Neural progenitor cell (in vitro differentiated cells): Measurements from ENCODE around the gene LBX2. TPM values are rescaled to one million over a fixed set of nuclear protein-coding genes. Genes with fewer than 3 reads are reported as not detected.
A peak's percentile ranks its signal among the peaks of the same experiment; 100 is the strongest.

Experiments
- DNase-seq: peaks from one replicate; pipeline ENCODE4 v3.0.0-alpha.2; 2016; ENCODE audit warnings: low spot score
- H2AFZ ChIP-seq: fragments of 200-600 bp; sonication (generic); replicated peaks from 2 replicates; pipeline ENCODE4 v1.6.1; 2016; ENCODE audit warnings: antibody characterized with exemption
- H3F3A ChIP-seq: fragments of 200-600 bp; sonication (generic); 2 replicates; pipeline ENCODE4 v1.6.1; 2016; ENCODE audit warnings: antibody characterized with exemption, low read depth
- H3K27ac ChIP-seq: fragments of 200-600 bp; sonication (generic); 2 replicates; pipeline ENCODE4 v1.5.1; 2016; ENCODE audit warnings: mild to moderate bottlenecking
- H3K27me3 ChIP-seq: fragments of 200-600 bp; sonication (generic); 2 replicates; pipeline ENCODE4 v1.6.1; 2016; ENCODE audit warnings: mild to moderate bottlenecking, moderate library complexity
- H3K36me3 ChIP-seq: fragments of 200-600 bp; sonication (generic); 2 replicates; pipeline ENCODE4 v1.5.1; 2016
- H3K4me1 ChIP-seq: fragments of 200-600 bp; sonication (generic); 2 replicates; pipeline ENCODE4 v1.6.1; 2016; ENCODE audit warnings: mixed run types
- H3K4me2 ChIP-seq: fragments of 200-600 bp; sonication (generic); 2 replicates; pipeline ENCODE4 v1.6.1; 2016
- H3K4me3 ChIP-seq: fragments of 200-600 bp; sonication (generic); 2 replicates; pipeline ENCODE4 v1.5.1; 2016
- H3K79me2 ChIP-seq: fragments of 200-600 bp; sonication (generic); 2 replicates; pipeline ENCODE4 v1.6.1; 2016; ENCODE audit warnings: low read depth
- H3K9ac ChIP-seq: fragments of 200-600 bp; sonication (generic); 2 replicates; pipeline ENCODE4 v1.6.1; 2016
- H3K9me3 ChIP-seq: fragments of 200-600 bp; sonication (generic); 2 replicates; pipeline ENCODE4 v1.5.1; 2016; ENCODE audit warnings: low read depth
- H4K20me1 ChIP-seq: fragments of 200-600 bp; sonication (generic); 2 replicates; pipeline ENCODE4 v1.6.1; 2016; ENCODE audit warnings: low read depth
- H3K27ac Mint-ChIP-seq: 3 replicates; pipeline ENCODE4 v1.8.0; 2021; ENCODE audit warnings: mixed read lengths
- H3K27me3 Mint-ChIP-seq: 2 replicates; pipeline ENCODE4 v1.8.0; 2022; ENCODE audit warnings: low read depth, mild to moderate bottlenecking, inconsistent platforms, moderate library complexity, mixed read lengths; ENCODE audit not compliant: insufficient read depth
- H3K36me3 Mint-ChIP-seq: 3 replicates; pipeline ENCODE4 v1.8.0; 2021; ENCODE audit warnings: mixed read lengths
- H3K4me1 Mint-ChIP-seq: 3 replicates; pipeline ENCODE4 v1.8.0; 2021; ENCODE audit warnings: mixed read lengths
- H3K4me3 Mint-ChIP-seq: 3 replicates; pipeline ENCODE4 v1.8.0; 2021; ENCODE audit warnings: mild to moderate bottlenecking, moderate library complexity, mixed read lengths
- H3K9me3 Mint-ChIP-seq: 3 replicates; pipeline ENCODE4 v1.8.0; 2020; ENCODE audit warnings: mixed read lengths
- EZH2 ChIP-seq: fragments of 200-600 bp; sonication (generic); IDR thresholded peaks from 2 replicates; pipeline ENCODE4 v1.6.1; 2017; ENCODE audit warnings: antibody characterized with exemption, mild to moderate bottlenecking, moderate library complexity
- EZH2phosphoT487 ChIP-seq: fragments of 200-600 bp; sonication (generic); IDR thresholded peaks from 2 replicates; pipeline ENCODE4 v1.6.1; 2017; ENCODE audit warnings: antibody characterized with exemption
- total RNA-seq: library from RNA; depleted of rRNA; stranded (reverse); fragments of >200 nt; gene quantifications from 2 replicates; pipeline ENCODE4 v1.2.3, GENCODE V29; 2015; ENCODE audit warnings: low replicate concordance
- TF ChIP-seq, protein P1 (sequence below): fragments of 200-600 bp; sonication (generic); IDR thresholded peaks from 2 replicates; pipeline ENCODE4 v1.5.1; 2017; ENCODE audit warnings: antibody characterized with exemption, mild to moderate bottlenecking

LBX2 gene
- total RNA-seq, 1 donor from 2014 or later = not detected

DNA sequence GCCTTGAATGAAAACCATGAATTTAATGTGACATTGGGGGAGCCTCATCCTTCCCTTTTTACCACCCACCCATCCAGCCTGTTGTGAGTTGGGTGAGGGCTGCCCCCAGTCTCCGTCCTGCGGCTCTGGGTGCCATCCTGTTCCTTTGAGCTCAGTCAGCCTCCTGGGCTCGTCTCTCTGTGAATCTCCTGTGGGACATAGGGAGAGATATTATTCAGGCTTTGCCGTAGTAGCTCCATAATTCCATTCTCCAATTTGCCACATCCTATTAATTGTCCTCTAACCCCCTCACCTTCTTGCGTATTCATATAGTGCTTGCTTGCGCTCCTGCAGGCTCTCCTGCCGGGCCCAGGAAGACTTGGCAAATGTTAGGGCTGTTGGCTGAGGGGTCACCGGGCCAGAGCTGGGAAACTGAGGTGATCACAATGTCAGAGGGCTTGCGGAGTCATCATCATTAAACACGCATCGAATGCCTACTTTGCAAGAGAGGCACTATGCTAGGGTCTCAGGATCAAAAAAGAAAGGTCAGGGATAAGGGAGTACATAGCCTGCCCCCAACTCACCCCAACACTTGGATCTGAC lies 27.3 kb upstream of the LBX2 start:
- H3K79me2 ChIP-seq = peaks cover 35% of the 10 kb centered on the region
- no peak overlapping the region for H2AFZ ChIP-seq
- no peak overlapping the region for H3K4me2 ChIP-seq
- no peak overlapping the region for H3K27ac ChIP-seq
- Mint-ChIP-seq H3K4me3 (peak overlapping the region; percentile 96), H3K27ac (no peak overlapping the region), H3K9me3 (no peaks in the 10 kb centered on the region), H3K36me3 (peaks cover 16% of the 10 kb centered on the region), H3K4me1 (peaks cover 26% of the 10 kb centered on the region), H3K27me3 (peaks cover 8% of the 10 kb centered on the region)
- peaks cover 12% of the 10 kb centered on the region for H3K27me3 ChIP-seq
- peaks cover 16% of the 10 kb centered on the region for H3K4me1 ChIP-seq
- no peak overlapping the region for H3K9ac ChIP-seq
- TF ChIP-seq EZH2 = no peak
- no peak for TF ChIP-seq EZH2phosphoT487
- TF ChIP-seq, protein P1, sequence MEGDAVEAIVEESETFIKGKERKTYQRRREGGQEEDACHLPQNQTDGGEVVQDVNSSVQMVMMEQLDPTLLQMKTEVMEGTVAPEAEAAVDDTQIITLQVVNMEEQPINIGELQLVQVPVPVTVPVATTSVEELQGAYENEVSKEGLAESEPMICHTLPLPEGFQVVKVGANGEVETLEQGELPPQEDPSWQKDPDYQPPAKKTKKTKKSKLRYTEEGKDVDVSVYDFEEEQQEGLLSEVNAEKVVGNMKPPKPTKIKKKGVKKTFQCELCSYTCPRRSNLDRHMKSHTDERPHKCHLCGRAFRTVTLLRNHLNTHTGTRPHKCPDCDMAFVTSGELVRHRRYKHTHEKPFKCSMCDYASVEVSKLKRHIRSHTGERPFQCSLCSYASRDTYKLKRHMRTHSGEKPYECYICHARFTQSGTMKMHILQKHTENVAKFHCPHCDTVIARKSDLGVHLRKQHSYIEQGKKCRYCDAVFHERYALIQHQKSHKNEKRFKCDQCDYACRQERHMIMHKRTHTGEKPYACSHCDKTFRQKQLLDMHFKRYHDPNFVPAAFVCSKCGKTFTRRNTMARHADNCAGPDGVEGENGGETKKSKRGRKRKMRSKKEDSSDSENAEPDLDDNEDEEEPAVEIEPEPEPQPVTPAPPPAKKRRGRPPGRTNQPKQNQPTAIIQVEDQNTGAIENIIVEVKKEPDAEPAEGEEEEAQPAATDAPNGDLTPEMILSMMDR = no peak
- no peak overlapping the region for H3K4me3 ChIP-seq
- no peaks in the 10 kb centered on the region for H3K36me3 ChIP-seq
- no peaks in the 10 kb centered on the region for H3K9me3 ChIP-seq
- peaks cover 5% of the 10 kb centered on the region for H3F3A ChIP-seq
- DNase-seq = no peak
- no peaks in the 10 kb centered on the region for H4K20me1 ChIP-seq

DNA sequence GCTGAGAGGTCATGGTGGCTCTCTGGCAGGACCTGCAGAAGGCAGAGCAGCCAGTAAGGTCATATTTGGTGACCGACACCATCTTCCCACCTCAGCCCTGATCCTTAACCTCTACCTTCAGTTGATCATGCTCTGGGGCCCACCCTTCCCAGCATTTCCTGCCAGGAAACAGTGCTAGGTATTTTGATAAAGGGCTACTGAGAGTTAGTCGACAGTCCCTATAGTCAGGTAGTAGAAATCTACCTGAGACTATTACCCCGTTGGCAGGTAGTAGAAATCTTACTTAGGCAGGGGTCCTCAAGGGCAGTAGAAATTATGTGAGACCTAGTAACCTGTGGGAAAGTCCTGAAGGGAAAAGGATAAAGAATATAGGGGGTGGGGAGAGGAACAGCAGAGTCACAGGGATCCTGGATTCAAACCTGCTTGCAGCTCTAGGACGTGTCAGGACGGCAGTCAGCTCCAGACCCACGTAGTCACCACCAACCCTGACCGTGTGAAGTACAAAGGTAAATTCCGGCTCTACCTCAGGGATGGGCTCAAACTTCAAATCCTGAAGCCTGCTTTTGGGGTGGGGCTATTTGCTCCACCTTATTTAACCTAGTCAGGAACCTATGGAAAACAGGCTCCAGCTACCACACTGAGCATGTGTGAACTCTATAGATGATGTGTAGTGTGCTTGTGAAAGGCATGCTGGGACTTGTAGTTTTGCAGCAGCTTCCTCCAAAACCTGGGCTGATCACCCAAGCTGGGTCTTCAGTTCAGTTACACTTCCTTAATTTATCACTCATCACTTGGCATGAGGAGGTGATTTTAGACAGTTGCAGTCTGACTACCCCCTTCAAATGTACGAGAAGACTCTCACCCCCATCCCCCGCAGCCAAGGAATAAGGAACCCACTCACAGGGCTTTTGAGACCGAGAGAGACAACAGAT lies 26.6 kb upstream of the LBX2 start, which contains the start of gene DQX1:
Gene DQX1, minus strand, starts transcription at position 515 of the 932 bp plus-strand sequence. Its CDS starts 502 bp downstream, at position 13.
- H3K4me3 Mint-ChIP-seq = peak within 1 kb of the TSS; percentile 96
- no peak within 1 kb of the TSS for H3K4me2 ChIP-seq
- H3K36me3 Mint-ChIP-seq = peaks cover 16% of the 10 kb centered on the region
- no peaks in the 10 kb centered on the region for H4K20me1 ChIP-seq
- no peak within 1 kb of the TSS for H3K27ac ChIP-seq
- H3K27me3 ChIP-seq = peaks cover 19% of the 10 kb centered on the region
- peak; percentile 44 for DNase-seq
- H3K9me3 Mint-ChIP-seq = no peaks in the 10 kb centered on the region
- H2AFZ ChIP-seq = no peak within 1 kb of the TSS
- H3K27me3 Mint-ChIP-seq = peaks cover 12% of the 10 kb centered on the region
- peaks cover 20% of the 10 kb centered on the region for H3K4me1 Mint-ChIP-seq
- peaks cover 12% of the 10 kb centered on the region for H3K4me1 ChIP-seq
- TF ChIP-seq, protein P1 = no peak
- TF ChIP-seq EZH2phosphoT487 (no peak), EZH2 (no peak)
- H3F3A ChIP-seq = no peaks in the 10 kb centered on the region
- H3K79me2 ChIP-seq = peaks cover 28% of the 10 kb centered on the region
- H3K4me3 ChIP-seq = no peak within 1 kb of the TSS
- no peak within 1 kb of the TSS for H3K9ac ChIP-seq
- H3K9me3 ChIP-seq = no peaks in the 10 kb centered on the region
- H3K27ac Mint-ChIP-seq = no peak within 1 kb of the TSS
- no peaks in the 10 kb centered on the region for H3K36me3 ChIP-seq

DNA sequence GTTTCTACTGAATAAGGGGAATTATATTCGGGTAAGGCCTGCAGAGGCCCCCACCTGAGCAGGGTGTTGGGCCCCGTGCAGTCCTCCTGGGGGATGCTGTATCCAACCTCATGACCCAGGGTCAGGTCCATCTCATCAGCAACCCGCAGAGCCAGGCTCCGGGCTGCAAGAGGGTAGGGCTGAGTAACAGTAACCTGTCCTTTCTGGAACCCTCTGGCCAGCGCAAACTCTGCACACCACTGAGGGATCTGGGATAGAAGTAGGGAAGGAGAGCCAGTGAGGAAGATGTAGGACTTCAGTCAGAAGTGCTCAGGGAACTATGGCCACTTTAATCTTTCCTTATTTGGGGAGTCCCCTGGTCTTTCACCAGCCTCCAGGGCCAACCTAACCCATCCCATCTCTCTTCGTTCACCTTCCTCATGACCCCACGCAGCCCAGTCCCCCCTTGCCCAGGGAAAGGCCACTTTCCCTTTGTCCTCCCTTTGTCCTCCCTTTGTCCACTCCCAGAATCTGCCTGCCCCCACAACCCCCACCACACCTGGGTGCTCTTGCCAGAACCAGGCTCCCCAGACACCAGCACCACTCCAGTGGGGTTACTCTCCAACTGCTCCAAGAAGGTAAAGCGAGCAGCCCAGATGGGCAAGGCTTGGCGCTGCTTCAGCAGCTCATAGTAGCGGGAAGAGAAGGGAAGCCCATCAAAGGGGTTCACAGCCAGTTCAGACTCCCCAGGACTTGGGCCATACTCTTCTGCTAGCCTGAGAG lies 25.7 kb upstream of the LBX2 start:
- H3K9ac ChIP-seq = no peak overlapping the region
- peaks cover 16% of the 10 kb centered on the region for H3K36me3 Mint-ChIP-seq
- peaks cover 28% of the 10 kb centered on the region for H3K27me3 ChIP-seq
- H3K4me3 Mint-ChIP-seq = no peak overlapping the region
- no peak overlapping the region for H2AFZ ChIP-seq
- H3K4me2 ChIP-seq = no peak overlapping the region
- no peak for DNase-seq
- no peaks in the 10 kb centered on the region for H4K20me1 ChIP-seq
- H3K27me3 Mint-ChIP-seq = peaks cover 17% of the 10 kb centered on the region
- peaks cover 15% of the 10 kb centered on the region for H3K4me1 Mint-ChIP-seq
- H3K36me3 ChIP-seq = no peaks in the 10 kb centered on the region
- H3K9me3 Mint-ChIP-seq = no peaks in the 10 kb centered on the region
- peaks cover 7% of the 10 kb centered on the region for H3K4me1 ChIP-seq
- TF ChIP-seq, protein P1 = no peak
- TF ChIP-seq EZH2 (no peak), EZH2phosphoT487 (no peak)
- no peak overlapping the region for H3K27ac Mint-ChIP-seq
- no peak overlapping the region for H3K4me3 ChIP-seq
- H3K79me2 ChIP-seq = peaks cover 20% of the 10 kb centered on the region
- H3K9me3 ChIP-seq = no peaks in the 10 kb centered on the region
- no peak overlapping the region for H3K27ac ChIP-seq
- no peaks in the 10 kb centered on the region for H3F3A ChIP-seq
